SH-SY5Y (cell line): ENCODE measurements around the gene USP21.

Source experiments
- GATA2 ChIP-seq: IDR thresholded peaks from 2 replicates; pipeline ENCODE4 v1.6.1; 2011; ENCODE audit warnings: mild to moderate bottlenecking, low read depth, low read length
- GATA3 ChIP-seq: IDR thresholded peaks from 2 replicates; pipeline ENCODE4 v1.6.1; 2011; ENCODE audit warnings: low read depth, mild to moderate bottlenecking, low read length, moderate library complexity

The USP21 gene

DNA sequence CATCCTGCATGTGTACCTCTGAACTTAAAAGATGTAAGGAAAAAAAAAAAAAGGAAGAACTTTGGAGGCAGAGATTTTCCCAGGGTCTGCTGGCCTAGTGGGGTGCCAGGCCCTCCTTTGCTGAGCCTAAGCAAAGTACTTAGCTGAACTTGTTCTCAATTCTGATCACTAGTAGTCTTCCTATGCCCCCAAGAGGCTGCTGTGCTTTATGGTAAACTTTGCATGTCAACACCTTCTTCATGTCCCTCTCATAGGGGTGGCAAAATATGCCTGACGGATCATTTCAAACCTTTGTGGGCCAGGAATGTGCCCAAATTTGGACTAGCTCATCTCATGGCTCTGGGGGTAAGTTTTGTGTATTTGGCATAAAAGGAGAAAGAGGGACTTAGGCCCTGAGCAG, 1.4 kb upstream of the USP21 start:
- TF ChIP-seq GATA3 (no peak), GATA2 (no peak)

DNA sequence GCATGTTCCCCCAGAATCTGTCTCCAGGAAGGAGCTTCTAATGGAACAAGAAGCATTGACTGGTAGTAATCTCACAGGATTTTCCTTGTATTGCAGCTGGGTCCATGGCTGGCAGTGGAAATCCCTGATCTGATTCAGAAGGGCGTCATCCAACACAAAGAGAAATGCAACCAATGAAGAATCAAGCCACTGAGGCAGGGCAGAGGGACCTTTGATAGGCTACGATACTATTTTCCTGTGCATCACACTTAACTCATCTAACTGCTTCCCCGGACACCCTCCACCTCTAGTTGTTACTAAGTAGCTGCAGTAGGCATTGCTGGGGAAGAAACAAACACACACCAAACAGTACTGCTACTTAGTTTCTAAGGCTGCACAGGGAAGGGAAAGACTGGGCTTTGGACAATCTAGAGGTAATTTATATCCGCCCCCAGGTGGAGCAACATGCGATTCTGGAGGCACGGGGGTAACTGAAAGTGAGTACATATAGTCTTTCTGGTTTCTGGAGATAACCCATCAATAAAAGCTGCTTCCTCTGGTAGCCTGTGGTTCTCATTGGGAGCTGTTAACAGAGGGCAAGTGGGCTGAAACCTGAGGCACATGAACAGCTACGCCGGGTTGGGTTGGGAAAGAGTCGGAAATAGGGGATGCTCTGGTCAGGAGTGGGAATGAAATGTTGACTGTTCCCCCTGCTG, 837 bp upstream of the USP21 start:
- TF ChIP-seq GATA3 = no peak
- no peak for TF ChIP-seq GATA2

DNA sequence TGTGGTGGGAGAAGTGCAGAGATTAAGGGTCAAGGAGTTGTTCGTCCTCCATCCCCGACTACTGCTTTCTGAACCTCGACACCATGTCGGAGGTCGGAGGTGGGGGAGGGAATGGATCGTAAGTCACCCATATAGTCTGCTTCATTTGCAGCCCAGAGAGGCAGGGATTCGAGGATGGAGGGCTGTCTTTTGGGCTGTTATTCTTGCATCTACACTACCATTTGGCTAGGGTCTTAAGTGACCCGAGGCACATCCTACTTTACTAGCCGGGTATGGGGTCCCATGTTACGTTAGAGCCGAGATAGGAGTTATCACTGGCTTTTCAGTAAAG, 578 bp downstream of the USP21 start:
- TF ChIP-seq GATA2 = no peak
- no peak for TF ChIP-seq GATA3

DNA sequence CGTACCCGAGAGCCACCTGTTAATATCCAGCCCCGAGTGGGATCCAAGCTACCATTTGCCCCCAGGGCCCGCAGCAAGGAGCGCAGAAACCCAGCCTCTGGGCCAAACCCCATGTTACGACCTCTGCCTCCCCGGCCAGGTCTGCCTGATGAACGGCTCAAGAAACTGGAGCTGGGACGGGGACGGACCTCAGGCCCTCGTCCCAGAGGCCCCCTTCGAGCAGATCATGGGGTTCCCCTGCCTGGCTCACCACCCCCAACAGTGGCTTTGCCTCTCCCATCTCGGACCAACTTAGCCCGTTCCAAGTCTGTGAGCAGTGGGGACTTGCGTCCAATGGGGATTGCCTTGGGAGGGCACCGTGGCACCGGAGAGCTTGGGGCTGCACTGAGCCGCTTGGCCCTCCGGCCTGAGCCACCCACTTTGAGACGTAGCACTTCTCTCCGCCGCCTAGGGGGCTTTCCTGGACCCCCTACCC, 1.4 kb downstream of the USP21 start:
- TF ChIP-seq GATA3 (no peak), GATA2 (no peak)

DNA sequence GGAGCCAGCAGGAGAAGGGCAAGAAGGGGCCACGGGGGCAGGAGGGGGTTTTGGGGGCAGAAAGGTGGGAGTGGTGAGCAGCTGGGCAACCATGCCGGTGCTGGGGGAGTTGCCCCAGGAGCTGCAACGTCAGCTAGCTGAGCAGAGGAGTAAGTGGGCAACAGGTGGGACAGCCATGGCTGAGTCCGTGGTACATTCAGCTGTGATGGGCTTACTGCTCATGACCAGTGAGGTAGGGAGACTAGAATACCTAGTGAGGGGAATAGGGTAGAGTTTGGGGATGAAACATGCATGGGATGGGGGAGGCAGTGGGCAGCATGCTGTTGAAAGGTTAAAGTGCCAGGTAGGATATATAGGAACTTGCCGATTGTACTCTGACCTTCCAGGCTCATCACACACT, 2.4 kb downstream of the USP21 start:
- no peak for TF ChIP-seq GATA2
- TF ChIP-seq GATA3 = no peak

DNA sequence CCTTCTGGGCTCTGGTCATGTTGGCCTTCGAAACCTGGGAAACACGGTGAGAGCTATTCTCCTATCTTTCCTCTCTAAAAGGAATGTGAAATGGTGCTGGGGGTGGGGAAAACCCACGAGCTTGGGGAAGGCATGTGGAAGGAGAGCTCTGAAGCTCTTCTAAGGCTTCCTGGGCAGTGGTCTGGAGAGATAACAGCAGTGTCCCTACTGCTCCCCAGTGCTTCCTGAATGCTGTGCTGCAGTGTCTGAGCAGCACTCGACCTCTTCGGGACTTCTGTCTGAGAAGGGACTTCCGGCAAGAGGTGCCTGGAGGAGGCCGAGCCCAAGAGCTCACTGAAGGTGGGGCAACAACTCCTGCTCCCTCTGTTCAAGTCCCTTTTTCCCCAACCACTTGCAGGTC, 2.8 kb downstream of the USP21 start:
- TF ChIP-seq GATA3 (no peak), GATA2 (no peak)

DNA sequence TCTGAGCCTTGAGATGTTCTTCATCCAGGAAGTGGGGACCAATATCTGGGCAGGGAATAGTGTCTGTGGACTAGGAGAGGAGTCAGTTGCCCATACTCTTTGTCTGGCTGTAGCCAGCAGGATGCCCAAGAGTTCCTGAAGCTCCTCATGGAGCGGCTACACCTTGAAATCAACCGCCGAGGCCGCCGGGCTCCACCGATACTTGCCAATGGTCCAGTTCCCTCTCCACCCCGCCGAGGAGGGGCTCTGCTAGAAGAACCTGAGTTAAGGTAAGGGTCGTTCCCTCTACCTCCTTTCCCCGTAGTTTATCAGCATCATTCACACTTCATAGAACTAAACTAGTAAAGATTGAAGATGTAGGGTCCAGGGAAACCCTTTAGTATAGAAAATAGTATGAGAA, 3.5 kb downstream of the USP21 start:
- TF ChIP-seq GATA3 (no peak), GATA2 (no peak)

DNA sequence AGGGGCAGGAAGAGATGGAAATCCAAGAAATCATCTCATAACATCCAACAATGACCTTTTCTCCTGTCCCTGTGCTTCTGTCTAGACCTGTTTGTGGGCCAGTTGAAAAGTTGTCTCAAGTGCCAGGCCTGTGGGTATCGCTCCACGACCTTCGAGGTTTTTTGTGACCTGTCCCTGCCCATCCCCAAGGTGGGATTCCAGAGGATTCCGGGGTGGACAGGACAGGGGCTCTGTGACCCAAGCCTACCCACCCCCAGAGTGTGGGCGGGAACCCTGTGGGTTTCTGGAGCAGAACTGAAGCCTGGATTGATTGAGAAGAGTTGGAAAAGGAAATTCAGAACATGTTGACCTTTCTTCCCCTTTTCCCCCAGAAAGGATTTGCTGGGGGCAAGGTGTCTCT, 4.5 kb downstream of the USP21 start:
- no peak for TF ChIP-seq GATA3
- no peak for TF ChIP-seq GATA2

DNA sequence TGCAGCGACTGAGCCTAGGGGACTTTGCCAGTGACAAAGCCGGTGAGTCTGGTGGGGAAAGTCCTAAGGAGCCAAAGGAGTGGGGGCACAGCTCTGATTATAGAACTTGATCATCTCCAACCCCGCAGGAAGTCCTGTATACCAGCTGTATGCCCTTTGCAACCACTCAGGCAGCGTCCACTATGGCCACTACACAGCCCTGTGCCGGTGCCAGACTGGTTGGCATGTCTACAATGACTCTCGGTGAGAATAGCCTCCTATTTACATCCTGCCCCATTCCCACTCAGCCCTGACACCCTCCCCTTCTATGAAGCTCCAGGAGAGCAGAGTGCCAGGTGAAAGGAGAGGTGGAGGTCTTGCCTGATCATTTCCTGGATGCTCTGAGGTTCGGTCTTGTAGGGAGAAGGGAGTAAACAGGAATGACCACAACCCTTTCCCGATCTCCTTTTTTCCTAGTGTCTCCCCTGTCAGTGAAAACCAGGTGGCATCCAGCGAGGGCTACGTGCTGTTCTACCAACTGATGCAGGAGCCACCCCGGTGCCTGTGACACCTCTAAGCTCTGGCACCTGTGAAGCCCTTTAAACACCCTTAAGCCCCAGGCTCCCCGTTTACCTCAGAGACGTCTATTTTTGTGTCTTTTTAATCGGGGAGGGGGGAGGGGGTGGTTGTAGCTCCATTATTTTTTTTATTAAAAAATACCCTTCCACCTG, 5.8 kb downstream of the USP21 start:
- no peak for TF ChIP-seq GATA3
- no peak for TF ChIP-seq GATA2

DNA sequence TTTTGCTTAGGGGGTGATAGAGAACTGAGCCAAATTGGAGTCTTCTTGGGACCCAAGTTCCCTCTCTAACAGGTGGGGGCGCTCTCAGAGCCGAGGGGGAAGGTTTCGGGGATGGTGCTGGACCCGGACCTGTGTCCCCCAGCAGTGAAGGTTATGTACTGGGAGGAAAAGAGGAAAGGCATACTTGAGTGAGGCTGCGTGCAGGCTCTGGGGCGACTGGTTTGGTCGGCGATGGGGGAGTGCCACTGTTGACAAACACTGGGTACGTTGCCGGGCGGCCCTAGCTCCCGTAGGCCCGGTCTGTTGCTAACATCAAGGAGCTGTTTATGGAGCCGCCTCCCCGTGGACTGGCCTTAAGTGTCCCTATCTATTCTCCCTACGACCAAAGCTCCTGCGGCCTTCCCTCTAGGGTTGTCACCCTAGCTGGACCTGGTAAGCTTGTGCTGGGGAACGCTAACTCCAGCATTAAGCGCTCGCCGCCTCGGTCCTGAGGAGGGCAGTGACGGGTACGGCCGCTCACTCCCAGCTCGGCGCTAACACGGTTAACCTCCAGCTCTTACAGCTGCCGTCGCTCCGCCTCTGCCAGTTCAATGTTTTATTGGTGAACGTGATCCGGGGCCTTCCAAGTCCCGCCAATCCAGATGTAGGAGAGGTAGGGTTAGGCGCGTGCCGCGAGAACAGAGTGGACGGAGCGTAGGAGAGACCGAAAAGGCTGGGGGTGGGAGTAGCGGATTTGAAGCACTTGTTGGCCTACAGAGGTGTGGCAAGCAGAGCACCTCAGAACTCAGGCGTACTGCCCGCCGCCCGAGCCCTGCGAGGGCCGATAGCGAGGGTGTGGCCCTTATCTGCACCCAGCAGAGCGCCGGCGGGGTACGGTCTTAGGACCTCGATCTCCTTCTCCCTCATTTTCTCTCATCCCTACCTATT, 6.7 kb downstream of the USP21 start, which contains the start of gene PPOX:
PPOX (plus strand) TSS at position 685 of the 927 bp plus-strand sequence. CDS start 422 bp downstream, outside the sequence.
- TF ChIP-seq GATA2 = no peak
- no peak for TF ChIP-seq GATA3

DNA sequence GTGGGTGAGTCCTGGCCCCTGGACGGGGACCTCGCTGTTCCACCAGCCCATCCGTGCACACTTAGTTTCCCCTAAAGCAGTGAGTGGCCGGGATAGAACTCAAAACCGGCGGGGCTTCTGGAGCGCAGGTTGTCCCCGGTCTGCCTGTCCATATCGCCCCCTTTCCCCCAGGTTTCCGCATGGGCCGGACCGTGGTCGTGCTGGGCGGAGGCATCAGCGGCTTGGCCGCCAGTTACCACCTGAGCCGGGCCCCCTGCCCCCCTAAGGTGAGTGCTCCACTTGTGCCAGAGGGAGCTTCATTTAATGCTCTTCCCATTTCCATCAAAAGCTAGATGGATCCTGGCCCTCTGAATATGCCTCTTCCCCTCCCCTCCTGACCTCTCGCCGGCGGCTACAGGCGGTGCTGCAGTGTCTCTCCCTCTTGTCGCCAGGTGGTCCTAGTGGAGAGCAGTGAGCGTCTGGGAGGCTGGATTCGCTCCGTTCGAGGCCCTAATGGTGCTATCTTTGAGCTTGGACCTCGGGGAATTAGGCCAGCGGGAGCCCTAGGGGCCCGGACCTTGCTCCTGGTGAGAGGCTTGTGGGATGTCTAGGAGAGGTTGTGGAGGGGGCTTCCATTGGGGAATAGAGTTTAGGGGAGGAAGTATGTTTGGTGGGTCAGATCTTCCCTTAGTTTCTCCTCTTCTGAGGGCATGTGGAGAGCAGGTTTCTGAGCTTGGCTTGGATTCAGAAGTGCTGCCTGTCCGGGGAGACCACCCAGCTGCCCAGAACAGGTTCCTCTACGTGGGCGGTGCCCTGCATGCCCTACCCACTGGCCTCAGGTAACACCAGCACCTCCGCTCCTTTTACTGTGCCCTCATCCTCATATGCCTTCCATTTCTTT, 7.6 kb downstream of the USP21 start:
- no peak for TF ChIP-seq GATA3
- TF ChIP-seq GATA2 = no peak

DNA sequence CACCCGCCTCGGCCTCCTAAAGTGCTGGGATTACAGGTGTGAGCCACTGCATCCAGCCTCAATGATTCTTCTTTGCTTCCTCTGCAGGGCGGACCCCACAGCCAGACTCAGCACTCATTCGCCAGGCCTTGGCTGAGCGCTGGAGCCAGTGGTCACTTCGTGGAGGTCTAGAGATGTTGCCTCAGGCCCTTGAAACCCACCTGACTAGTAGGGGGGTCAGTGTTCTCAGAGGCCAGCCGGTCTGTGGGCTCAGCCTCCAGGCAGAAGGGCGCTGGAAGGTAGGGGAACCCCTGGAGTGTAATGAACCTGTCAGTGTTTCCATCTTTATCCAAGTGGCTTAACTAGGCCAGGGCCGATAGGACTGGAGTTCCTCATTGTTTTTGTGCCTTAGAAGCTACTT, 9.6 kb downstream of the USP21 start:
- TF ChIP-seq GATA2 (no peak), GATA3 (no peak)

DNA sequence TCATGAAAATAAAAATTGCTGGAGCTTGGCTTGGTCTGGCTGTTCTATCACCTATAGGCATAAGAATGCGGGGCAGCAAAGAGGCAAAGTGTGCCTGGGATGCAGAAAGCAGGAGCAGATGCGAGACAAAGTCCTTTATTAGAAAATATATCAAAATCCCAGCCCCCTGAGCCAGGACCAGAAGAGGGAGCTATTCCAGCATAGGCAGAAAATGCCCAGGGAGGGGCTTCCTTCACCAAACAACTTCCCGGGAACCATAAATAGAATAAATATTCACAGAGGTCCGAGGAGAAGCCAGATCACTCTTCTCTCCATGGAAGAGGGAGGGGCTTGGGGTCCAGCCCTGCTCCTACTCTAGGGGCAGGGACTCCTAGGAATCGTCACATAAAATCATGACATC, 11.9 kb downstream of the USP21 start:
- no peak for TF ChIP-seq GATA2
- no peak for TF ChIP-seq GATA3

DNA sequence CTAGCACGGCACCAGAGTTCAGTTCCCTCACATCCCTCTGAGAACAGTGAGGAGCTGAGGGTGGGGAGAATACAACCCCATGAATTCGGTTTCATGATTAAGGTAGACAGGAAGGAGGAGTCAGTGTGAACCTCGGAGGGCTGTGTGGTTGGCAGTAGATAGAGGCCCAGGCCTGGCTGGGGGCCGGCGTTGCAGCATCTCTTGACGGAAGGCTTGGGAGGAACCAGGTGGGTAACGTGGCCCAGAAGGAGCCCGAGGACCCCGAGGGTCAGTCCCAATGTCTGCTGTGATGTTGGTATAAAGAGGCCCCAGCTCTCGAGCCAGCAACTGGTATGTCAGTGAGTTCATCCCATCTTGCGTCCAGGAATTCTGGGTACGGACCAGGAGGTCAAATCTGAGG, 12.4 kb downstream of the USP21 start:
- TF ChIP-seq GATA3 = no peak
- TF ChIP-seq GATA2 = no peak
